K562 (cell line): ENCODE results near the gene LAG3. TPM values are rescaled to one million over a fixed set of nuclear protein-coding genes. Genes with fewer than 3 reads are reported as not detected.
A peak's percentile ranks its signal among the peaks of the same experiment; 100 is the strongest.

Experiments used
- ATAC-seq: fragments of 200-7000 bp; cut with Tn5 transposase; 3 replicates; pipeline ENCODE4 v1.9.1; 2020; ENCODE audit warnings: moderate library complexity
- BruUV-seq: library from RNA; stranded (reverse); fragments of 400-500 nt; replicated peaks from 2 replicates; lab custom pipeline; 2021; lab: Mats Ljungman, UMichigan
- CTCF ChIA-PET: fragments of 300-600 bp; formaldehyde crosslinking; extraction: SDS; loops from one replicate; lab custom pipeline; 2021; ENCODE audit warnings: low intra/inter-chr PET ratio; lab: Yijun Ruan, JAX
- POLR2A ChIA-PET: fragments of 300-600, 350-650 bp; sonication (Branson Sonifier 250); formaldehyde crosslinking; extraction: SDS; loops from one replicate; lab custom pipeline; 2021; ENCODE audit warnings: antibody characterized with exemption, inconsistent platforms; lab: Yijun Ruan, JAX
- DNase-seq, 4 experiments: peaks; one replicate each; pipeline versions ENCODE4 v3.0.0 to v3.0.0-alpha.2; 2011 to 2018; ENCODE audit warnings: low spot score in 3 of 4, mixed read lengths in 3 of 4; ENCODE audit errors: extremely low read depth in 1 of 4
- FAIRE-seq: peaks from 2 replicates; lab custom pipeline; 2011; peaks lifted over from hg19 to GRCh38; lab: Jason Lieb, UNC
- H2AFZ ChIP-seq: 2 replicates; pipeline ENCODE4 v1.6.0; 2011; ENCODE audit warnings: low read depth, low read length, control low read depth, inconsistent platforms
- H3K27ac ChIP-seq: fragments of 200-600 bp; 3 replicates; pipeline ENCODE4 v1.8.0; 2011; ENCODE audit warnings: low read depth, mild to moderate bottlenecking, control low read depth, inconsistent platforms, low read length, moderate library complexity, mixed read lengths; ENCODE audit errors: extremely low read depth
- H3K27me3 ChIP-seq, 2 experiments: fragments of 300-600 bp in 1 of 2; 2 replicates in 1 of 2; 3 replicates in 1 of 2; pipeline versions ENCODE4 v1.6.0 to v1.8.0; 2011; ENCODE audit warnings: inconsistent platforms in 2 of 2, low read length in 2 of 2, mild to moderate bottlenecking in 1 of 2, mixed read lengths in 1 of 2, moderate library complexity in 1 of 2; ENCODE audit not compliant: control insufficient read depth in 2 of 2, insufficient read depth in 2 of 2
- H3K36me3 ChIP-seq: fragments of 300-600 bp; 3 replicates; pipeline ENCODE4 v1.8.0; 2011; ENCODE audit warnings: mild to moderate bottlenecking, low read length, inconsistent platforms; ENCODE audit not compliant: control insufficient read depth, insufficient read depth
- H3K4me1 ChIP-seq, 2 experiments: fragments of 200-600 bp in 1 of 2; replicated peaks in 1 of 2; 2 replicates in 1 of 2; 3 replicates in 1 of 2; pipeline versions ENCODE4 v1.5.1 to v1.8.0; 2011; ENCODE audit warnings: inconsistent platforms in 2 of 2, low read length in 2 of 2, mild to moderate bottlenecking in 1 of 2, mixed read lengths in 1 of 2, moderate library complexity in 1 of 2; ENCODE audit not compliant: control insufficient read depth in 2 of 2, insufficient read depth in 2 of 2
- H3K4me2 ChIP-seq: 2 replicates; pipeline ENCODE4 v1.6.1; 2011; ENCODE audit warnings: low read length, control low read depth, inconsistent platforms, mixed read lengths; ENCODE audit not compliant: insufficient read depth
- H3K4me3 ChIP-seq: fragments of 200-600 bp; sonication (generic), shearing (Covaris generic); 2 replicates; pipeline ENCODE4 v1.5.1; 2016; ENCODE audit warnings: control low read depth, inconsistent platforms
- H3K79me2 ChIP-seq: fragments of 200-600 bp; 3 replicates; pipeline ENCODE4 v1.8.0; 2011; ENCODE audit warnings: low read length, inconsistent platforms; ENCODE audit not compliant: control insufficient read depth, insufficient read depth
- H3K9ac ChIP-seq, 2 experiments: 2 replicates each; pipeline versions ENCODE4 v1.6.0 to v1.6.1; 2011; ENCODE audit warnings: low read depth in 2 of 2, low read length in 2 of 2, control low read depth in 1 of 2, inconsistent platforms in 1 of 2, mild to moderate bottlenecking in 1 of 2, mixed read lengths in 1 of 2; ENCODE audit not compliant: insufficient read depth in 1 of 2
- H3K9me1 ChIP-seq: one replicate; pipeline ENCODE4 v1.6.0; 2011; ENCODE audit warnings: inconsistent platforms, mild to moderate bottlenecking, low read length, moderate library complexity; ENCODE audit not compliant: control insufficient read depth, insufficient read depth
- H3K9me3 ChIP-seq: replicated peaks from 2 replicates; pipeline ENCODE4 v1.5.1; 2011; ENCODE audit warnings: low read depth, low read length, inconsistent platforms; ENCODE audit not compliant: control insufficient read depth, insufficient read depth
- H4K20me1 ChIP-seq: replicated peaks from 2 replicates; pipeline ENCODE4 v1.6.1; 2011; ENCODE audit warnings: low read length, inconsistent platforms, mixed read lengths; ENCODE audit not compliant: control insufficient read depth, insufficient read depth
- ATF1 ChIP-seq, 2 experiments: fragments of 450-650 bp in 1 of 2; IDR thresholded peaks; 2 replicates each; pipeline ENCODE4 v1.6.1; 2016; ENCODE audit warnings: missing compliant biosample characterization in 1 of 2, missing genetic modification characterization in 1 of 2
- ATF7 ChIP-seq: fragments of 450-650 bp; IDR thresholded peaks from 2 replicates; pipeline ENCODE4 v1.7.1; 2014; ENCODE audit warnings: mild to moderate bottlenecking, moderate library complexity
- CBX8 ChIP-seq: fragments of 200-600 bp; sonication (generic); IDR thresholded peaks from 2 replicates; pipeline ENCODE4 v1.6.1; 2012; ENCODE audit warnings: borderline replicate concordance, mixed run types, low read depth, mild to moderate bottlenecking, moderate library complexity, mixed read lengths, low read length, control low read depth, inconsistent platforms; ENCODE audit not compliant: poor library complexity, severe bottlenecking; ENCODE audit errors: extremely low read depth
- CUX1 ChIP-seq: fragments of 200-800 bp; sonication (Bioruptor generic); IDR thresholded peaks from 2 replicates; pipeline ENCODE4 v1.6.1; 2016; ENCODE audit warnings: missing genetic modification characterization, missing compliant biosample characterization
- ETV5 ChIP-seq: sonication (generic); formaldehyde crosslinking; IDR thresholded peaks from 2 replicates; pipeline ENCODE4 v1.4.0; 2020; ENCODE audit warnings: low read depth, mild to moderate bottlenecking, missing genetic modification reagents
- ETV6 ChIP-seq, 3 experiments: fragments of 150-350 bp in 1 of 3; sonication (generic) in 1 of 3; formaldehyde crosslinking in 1 of 3; IDR thresholded peaks; 2 replicates each; pipeline versions ENCODE4 v1.6.1 to v1.8.0; 2014 to 2022; ENCODE audit warnings: borderline replicate concordance in 2 of 3, low read depth in 2 of 3, antibody characterized with exemption in 1 of 3, low read length in 1 of 3, mild to moderate bottlenecking in 1 of 3, missing genetic modification reagents in 1 of 3
- EWSR1 ChIP-seq: fragments of 450-650 bp; IDR thresholded peaks from 2 replicates; pipeline ENCODE4 v1.6.1; 2018; ENCODE audit warnings: borderline replicate concordance, mild to moderate bottlenecking, low read depth, moderate library complexity; ENCODE audit not compliant: partially characterized antibody
- HMG20A ChIP-seq: fragments of 450-650 bp; formaldehyde crosslinking; conservative IDR thresholded peaks from 2 replicates; pipeline ENCODE4 v1.4.0; 2020; ENCODE audit warnings: mild to moderate bottlenecking, mixed read lengths
- NCOA2 ChIP-seq, 2 experiments: fragments of 450-650 bp; IDR thresholded peaks; 2 replicates each; pipeline ENCODE4 v1.6.1; 2018; ENCODE audit warnings: mild to moderate bottlenecking in 2 of 2, moderate library complexity in 1 of 2; ENCODE audit not compliant: partially characterized antibody in 2 of 2
- NFYB ChIP-seq: IDR thresholded peaks from 2 replicates; pipeline ENCODE4 v1.6.1; 2011; ENCODE audit warnings: mild to moderate bottlenecking, moderate library complexity; ENCODE audit not compliant: insufficient read length; ENCODE audit errors: extremely low read depth
- PTRF ChIP-seq: fragments of 450-650 bp; IDR thresholded peaks from 2 replicates; pipeline ENCODE4 v1.6.1; 2016; ENCODE audit warnings: mild to moderate bottlenecking, missing genetic modification characterization, missing compliant biosample characterization
- RCOR1 ChIP-seq, 2 experiments: IDR thresholded peaks; 2 replicates each; pipeline ENCODE4 v1.6.1; 2012; ENCODE audit warnings: low read depth in 2 of 2, low read length in 2 of 2, borderline replicate concordance in 1 of 2, improper control_type of control experiment in 1 of 2
- TFAP4 ChIP-seq: sonication (generic); formaldehyde crosslinking; IDR thresholded peaks from 2 replicates; pipeline ENCODE4 v1.8.0; 2022; ENCODE audit warnings: missing genetic modification reagents, mild to moderate bottlenecking, moderate library complexity, borderline replicate concordance
- XRCC4 ChIP-seq: IDR thresholded peaks from one replicate; pipeline ENCODE4 v1.6.1; 2011; ENCODE audit not compliant: insufficient read depth, insufficient read length; ENCODE audit errors: extremely low read depth
- YBX1 ChIP-seq: fragments of 450-650 bp; IDR thresholded peaks from 2 replicates; pipeline ENCODE4 v1.7.1; 2016; ENCODE audit warnings: mild to moderate bottlenecking
- WGBS: fragments of 100-300 bp; shearing (Covaris generic); methylation state at CpG from one replicate; pipeline ENCODE4 v1.1.6; 2016; ENCODE audit warnings: low coverage, mixed read lengths; ENCODE audit not compliant: insufficient coverage; ENCODE audit errors: missing lambda C conversion rate; 5-methylcytosine and 5-hydroxymethylcytosine counted together
- in situ Hi-C: fragments of 300-500 bp; cut with MboI; formaldehyde crosslinking; loops from 4 replicates; pipeline ENCODE4 v1.15.0; 2018; ENCODE audit warnings: inconsistent platforms, mixed read lengths
- intact Hi-C: fragments of 100-400 bp; cut with micrococcal nuclease; formaldehyde crosslinking; loops from 2 replicates; pipeline ENCODE4 v1.14.2; 2022
- polyA plus RNA-seq, 8 experiments: library from polyadenylated mRNA; depleted of rRNA in 4 of 8; stranded (reverse) in 5 of 8; unstranded in 3 of 8; fragments of >200 nt; fragmentation: Nextera tagmentation in 2 of 8; fragmentation: Illumina TruSeq in 1 of 8; extraction: Ambion mirVana in 2 of 8; extraction: Trizol in 1 of 8; gene quantifications; 2 replicates each; pipeline versions ENCODE4 v1.2.1 to v1.2.3, GENCODE V29; 2011 to 2014; ENCODE audit warnings: inconsistent platforms in 1 of 8, missing spikeins in 1 of 8
- total RNA-seq, 7 experiments: library from RNA; depleted of rRNA in 6 of 7; stranded (reverse); fragments of >200 nt in 6 of 7; fragmentation: Illumina TruSeq in 2 of 7; extraction: Trizol in 2 of 7; gene quantifications; 2 replicates each; pipeline versions ENCODE4 v1.2.1 to v1.2.3, GENCODE V29; 2011 to 2021; ENCODE audit warnings: low replicate concordance in 1 of 7

Gene LAG3
- total and polyA plus RNA-seq, 9 of the 15 experiments (the other 6 are each of a cell fraction or from before 2014, with no cell fraction given) = 0.07 to 0.66 (median 0.09) TPM; not detected in 1

GRCh38 chr12:6810758-6811157 is 38.4 kb downstream of the LAG3 start:
- TF ChIP-seq ATF1 (CRISPR knock-in tag; IDR thresholded peaks at IDR 0.05) (no peak), ATF1 (tag; IDR thresholded peaks at IDR 0.05) (no peak), ATF7 (no peak), HMG20A (no peak), EWSR1 (no peak), PTRF (no peak), CBX8 (no peak), YBX1 (no peak), ETV5 (CRISPR knock-in tag) (no peak), XRCC4 (no peak), ETV6 (IDR thresholded peaks at IDR 0.05; ENCODE audit: borderline replicate concordance in 1 of 2, low read depth in 2 of 2, low read length in 1 of 2) (no peak), ETV6 (CRISPR knock-in tag; IDR thresholded peaks at IDR 0.05; ENCODE audit: borderline replicate concordance) (no peak), NFYB (no peak), TFAP4 (CRISPR knock-in tag) (no peak), RCOR1 (IDR thresholded peaks at IDR 0.05; ENCODE audit: borderline replicate concordance in 1 of 2, low read depth in 2 of 2, low read length in 2 of 2) (no peak), NCOA2 (IDR thresholded peaks at IDR 0.05; ENCODE audit: partially characterized antibody in 2 of 2) (no peak), CUX1 (CRISPR knock-in tag) (no peak)

More at GRCh38 chr12:6810758-6811157, 38.4 kb downstream of the LAG3 start:
- Histone ChIP-seq H3K4me2 (no peak overlapping the region), H3K9ac (peak overlapping the region; percentile 14 to 72; a peak in 2 of 4 replicates), H3K9me1 (no peaks in the 10 kb centered on the region), H3K79me2 (no peaks in the 10 kb centered on the region), H2AFZ (peak overlapping the region; percentile 87), H3K4me3 (no peak overlapping the region), H3K27me3 (no peaks in the 10 kb centered on the region), H4K20me1 (no peaks in the 10 kb centered on the region), H3K27ac (peak overlapping the region; percentile 26; the same call in 1 of the 3 replicates), H3K36me3 (no peaks in the 10 kb centered on the region), H3K9me3 (no peaks in the 10 kb centered on the region), H3K4me1 (peaks cover 0 to 7% of the 10 kb centered on the region in 2 experiments; a peak in 3 of 5 replicates)
- no peak for DNase-seq
- BruUV-seq = no TSS peak
- ATAC-seq = peak; percentile 22; the same call in 2 of the 3 replicates
- intact Hi-C loops = no loop called here
- POLR2A ChIA-PET = interaction anchor here (0.6 to 2.1 kb wide), 2 partner anchors 18 to 62 kb away, joined by 3 to 5 read pairs; no protein-coding TSS in a partner anchor
- FAIRE-seq = no peak
- CTCF ChIA-PET = no interaction called here
- in situ Hi-C loops = no loop called here
- WGBS = 67% methylated on average over 1 of the region's 1 CpG
